Measurements from ENCODE around the gene TMEM151A.

DNA sequence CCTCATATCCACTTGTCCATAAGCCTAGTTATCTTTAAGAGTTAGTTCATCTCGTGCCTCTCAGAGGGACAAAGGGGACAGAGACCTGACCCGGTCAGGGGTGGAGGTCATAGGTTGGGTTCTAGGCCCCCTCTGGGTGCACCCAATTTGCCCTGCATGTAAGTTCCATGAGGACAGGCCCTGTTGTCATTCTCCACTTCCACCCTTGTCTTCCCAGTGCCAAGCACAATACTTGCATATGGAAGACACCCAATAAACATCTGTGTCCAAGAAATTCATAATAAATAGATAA is 1.4 kb upstream of the TMEM151A start:
- no peak for TF ChIP-seq CTCF (conservative IDR thresholded peaks at IDR 0.05 in 1 of 2, IDR thresholded peaks at IDR 0.05 in 1 of 2; ENCODE audit: low read depth in 1 of 2, low read length in 2 of 2)
- no peak for TF ChIP-seq EZH2 (IDR thresholded peaks at IDR 0.05; ENCODE audit: low read length, missing control alignments)

Data from fibroblast of lung (primary cell).